GM20000 (cell line): ENCODE data around the gene CBY2.
"Not testable (repeated sequence)": the region's sequence is repeated elsewhere in the genome, so short reads cannot be mapped to it uniquely, and the experiment has no call there.

Experiments used
- DNase-seq: peaks from one replicate; pipeline ENCODE4 v3.0.0; 2012; ENCODE audit warnings: low spot score
- TF ChIP-seq, protein P1 (sequence below): IDR thresholded peaks from 2 replicates; pipeline ENCODE4 v1.5.1; 2012; ENCODE audit warnings: mild to moderate bottlenecking, control low read depth; ENCODE audit errors: extremely low read depth, missing control alignments

The CBY2 gene, protein sequence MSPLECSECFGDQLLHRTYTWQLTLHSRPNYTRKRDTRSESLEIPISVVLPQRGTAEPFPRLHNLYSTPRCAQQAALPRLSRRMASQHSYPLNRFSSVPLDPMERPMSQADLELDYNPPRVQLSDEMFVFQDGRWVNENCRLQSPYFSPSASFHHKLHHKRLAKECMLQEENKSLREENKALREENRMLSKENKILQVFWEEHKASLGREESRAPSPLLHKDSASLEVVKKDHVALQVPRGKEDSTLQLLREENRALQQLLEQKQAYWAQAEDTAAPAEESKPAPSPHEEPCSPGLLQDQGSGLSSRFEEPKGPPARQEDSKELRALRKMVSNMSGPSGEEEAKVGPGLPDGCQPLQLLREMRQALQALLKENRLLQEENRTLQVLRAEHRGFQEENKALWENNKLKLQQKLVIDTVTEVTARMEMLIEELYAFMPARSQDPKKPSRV

DNA sequence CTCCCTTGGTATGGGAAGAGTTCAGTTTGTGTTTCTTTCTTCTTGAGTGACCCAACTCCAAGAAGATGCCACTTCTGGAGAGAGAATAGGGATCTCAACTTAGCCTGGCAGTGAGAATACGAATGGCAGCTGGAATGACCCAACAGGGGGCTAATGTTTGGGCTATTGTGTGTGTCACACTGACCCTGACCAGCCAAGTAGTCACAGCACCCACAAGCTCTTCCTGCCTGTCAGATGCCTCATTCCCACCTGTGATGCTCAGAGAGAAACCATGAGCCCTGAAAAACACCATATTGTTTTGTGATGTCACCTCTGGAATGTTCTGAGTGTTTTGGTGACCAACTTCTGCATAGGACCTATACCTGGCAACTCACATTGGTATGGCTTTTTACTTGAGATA is at the start of gene CBY2:
Gene CBY2 (plus strand): TSS at position 233 of the 400 bp plus-strand sequence. CDS start 71 bp downstream, at position 304.
- DNase-seq = no peak
- TF ChIP-seq, protein P1, sequence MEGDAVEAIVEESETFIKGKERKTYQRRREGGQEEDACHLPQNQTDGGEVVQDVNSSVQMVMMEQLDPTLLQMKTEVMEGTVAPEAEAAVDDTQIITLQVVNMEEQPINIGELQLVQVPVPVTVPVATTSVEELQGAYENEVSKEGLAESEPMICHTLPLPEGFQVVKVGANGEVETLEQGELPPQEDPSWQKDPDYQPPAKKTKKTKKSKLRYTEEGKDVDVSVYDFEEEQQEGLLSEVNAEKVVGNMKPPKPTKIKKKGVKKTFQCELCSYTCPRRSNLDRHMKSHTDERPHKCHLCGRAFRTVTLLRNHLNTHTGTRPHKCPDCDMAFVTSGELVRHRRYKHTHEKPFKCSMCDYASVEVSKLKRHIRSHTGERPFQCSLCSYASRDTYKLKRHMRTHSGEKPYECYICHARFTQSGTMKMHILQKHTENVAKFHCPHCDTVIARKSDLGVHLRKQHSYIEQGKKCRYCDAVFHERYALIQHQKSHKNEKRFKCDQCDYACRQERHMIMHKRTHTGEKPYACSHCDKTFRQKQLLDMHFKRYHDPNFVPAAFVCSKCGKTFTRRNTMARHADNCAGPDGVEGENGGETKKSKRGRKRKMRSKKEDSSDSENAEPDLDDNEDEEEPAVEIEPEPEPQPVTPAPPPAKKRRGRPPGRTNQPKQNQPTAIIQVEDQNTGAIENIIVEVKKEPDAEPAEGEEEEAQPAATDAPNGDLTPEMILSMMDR = no peak

DNA sequence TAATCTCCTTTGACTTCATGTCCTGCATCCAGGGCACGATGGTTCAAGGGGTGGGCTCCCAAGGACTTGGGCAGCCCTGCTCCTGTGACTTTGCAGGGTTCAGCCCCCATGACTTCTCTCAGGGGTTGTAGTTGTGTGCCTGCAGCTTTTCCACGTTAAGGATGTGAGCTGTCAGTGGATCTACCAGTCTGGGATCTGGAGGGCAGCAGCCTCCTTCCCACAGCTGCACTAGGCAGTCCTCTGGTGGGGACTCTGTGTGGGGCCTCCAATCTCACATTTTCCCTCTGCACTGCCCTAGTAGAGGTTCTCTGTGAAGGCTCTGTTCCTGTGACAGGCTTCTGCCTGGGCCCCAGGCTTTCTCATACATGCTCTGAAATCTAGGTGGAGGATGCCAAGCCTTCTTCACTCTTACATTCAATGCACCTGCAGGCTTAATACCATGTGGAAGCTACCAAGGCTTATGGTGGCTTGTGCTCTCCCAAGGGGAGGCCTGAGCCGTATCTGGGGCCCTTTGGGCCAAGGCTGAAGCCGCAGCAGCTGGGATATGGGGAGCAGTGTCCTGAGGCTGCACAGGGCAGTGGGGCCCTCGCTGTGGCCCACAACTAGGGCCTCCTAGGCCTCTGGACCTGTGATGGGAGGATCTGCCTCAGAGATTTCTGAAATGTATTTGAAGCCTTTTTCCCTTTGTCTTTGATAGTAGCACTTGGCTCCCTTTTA is 47.3 kb upstream of the CBY2 start:
- no peak for DNase-seq
- TF ChIP-seq, protein P1 = no peak

DNA sequence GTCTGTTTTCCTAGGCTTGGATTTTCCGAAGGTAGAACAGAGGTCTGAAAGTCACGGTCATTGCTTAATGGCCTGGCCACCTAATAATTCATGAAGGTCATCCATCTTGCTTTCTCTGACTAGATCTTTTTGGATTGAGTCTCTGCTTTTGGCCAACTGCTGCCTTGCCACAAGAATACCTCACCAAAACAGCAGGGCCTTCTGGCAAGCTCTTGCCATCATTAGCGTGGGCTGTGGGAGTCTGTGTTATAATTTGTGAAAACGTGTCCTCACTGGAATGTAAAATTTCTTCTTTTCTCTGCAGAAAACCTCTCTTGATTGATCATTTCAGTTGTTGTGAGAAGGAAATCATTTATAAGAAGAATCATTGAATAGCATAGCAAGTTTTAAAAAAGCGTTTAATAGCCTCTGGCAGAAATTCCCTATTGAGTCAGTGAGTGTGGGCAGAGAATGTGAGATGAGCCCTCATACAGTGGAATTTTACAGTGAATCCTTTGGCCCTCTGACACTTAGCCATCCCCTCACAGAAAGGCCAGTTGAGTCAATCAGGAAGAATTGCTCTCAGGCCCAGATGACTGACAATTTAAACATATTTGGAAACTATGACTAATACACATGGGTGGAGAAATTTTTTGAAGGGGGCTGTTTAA is 43.4 kb upstream of the CBY2 start:
- TF ChIP-seq, protein P1 = no peak
- DNase-seq = no peak

DNA sequence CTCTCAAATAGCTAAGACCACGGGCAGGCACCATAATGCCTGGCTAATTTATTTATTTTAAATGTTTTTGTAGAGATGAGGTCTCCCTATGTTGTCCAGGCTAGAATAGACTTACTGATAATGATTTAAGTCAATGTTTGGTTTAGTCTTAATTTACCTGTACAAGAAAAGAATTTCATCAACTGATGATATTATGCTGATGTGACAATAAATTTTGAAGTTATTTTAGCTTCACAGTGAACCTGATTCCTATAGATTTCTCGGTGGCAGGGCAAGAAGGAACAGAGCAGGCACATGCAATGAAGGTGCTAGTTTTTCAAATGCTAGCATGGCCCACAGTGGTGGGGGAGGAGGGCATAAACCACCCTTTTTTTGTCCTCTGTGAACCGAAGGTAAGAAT is 42.6 kb upstream of the CBY2 start:
- no peak for DNase-seq
- TF ChIP-seq, protein P1 = no peak

DNA sequence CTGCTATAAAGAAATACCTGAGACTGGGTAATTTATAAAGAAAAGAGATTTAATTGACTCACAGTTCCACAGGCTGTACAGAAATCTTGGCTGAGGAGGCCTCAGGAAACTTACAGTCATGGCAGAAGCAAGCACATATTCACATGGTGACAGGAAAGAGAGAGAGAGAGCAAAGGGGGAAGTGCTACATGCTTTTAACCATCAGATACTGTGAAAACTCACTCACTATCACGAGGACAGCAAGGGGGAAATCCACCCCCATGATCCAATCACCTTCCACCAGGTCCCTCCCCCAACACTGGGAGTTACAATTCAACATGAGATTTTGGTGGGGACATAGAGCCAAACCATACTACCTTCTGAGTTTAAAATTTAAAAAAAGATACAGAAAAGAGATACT is 41.7 kb upstream of the CBY2 start:
- DNase-seq = not testable (repeated sequence)

DNA sequence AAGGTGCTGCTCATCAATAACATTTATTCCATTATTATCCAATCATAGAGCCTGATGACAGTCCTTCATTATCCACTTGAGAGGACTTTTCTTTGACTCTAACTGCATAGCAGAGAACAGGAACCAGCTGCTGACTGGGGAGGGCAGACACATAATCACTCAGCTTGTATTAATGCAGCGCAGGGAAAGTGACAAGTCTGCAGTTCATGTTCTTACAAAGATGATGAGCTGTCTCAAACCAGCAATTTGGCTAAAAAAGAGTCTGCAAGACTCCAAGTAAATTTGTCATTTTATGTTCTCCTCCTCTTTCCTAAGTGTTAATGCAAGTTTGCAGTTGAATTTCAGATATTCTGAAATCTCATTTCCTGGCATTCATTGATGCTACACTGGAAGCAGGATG is 40.0 kb upstream of the CBY2 start:
- DNase-seq = no peak
- TF ChIP-seq, protein P1 = no peak

DNA sequence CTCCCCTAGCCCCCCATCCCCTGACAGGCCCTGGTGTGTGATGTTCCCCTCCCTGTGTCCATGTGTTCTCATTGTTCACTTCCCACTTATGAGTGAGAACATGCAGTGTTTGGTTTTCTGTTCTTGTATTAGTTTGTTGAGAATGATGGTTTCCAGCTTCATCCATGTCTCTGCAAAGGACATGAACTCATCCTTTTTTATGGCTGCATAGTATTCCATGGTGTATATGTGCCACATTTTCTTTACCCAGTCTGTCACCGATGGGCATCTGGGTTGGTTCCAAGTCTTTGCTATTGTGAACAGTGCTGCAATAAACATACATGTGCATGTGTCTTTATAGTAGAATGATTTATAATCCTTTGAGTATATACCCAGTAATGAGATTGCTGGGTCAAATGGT is 39.2 kb upstream of the CBY2 start:
- not testable (repeated sequence) for DNase-seq

DNA sequence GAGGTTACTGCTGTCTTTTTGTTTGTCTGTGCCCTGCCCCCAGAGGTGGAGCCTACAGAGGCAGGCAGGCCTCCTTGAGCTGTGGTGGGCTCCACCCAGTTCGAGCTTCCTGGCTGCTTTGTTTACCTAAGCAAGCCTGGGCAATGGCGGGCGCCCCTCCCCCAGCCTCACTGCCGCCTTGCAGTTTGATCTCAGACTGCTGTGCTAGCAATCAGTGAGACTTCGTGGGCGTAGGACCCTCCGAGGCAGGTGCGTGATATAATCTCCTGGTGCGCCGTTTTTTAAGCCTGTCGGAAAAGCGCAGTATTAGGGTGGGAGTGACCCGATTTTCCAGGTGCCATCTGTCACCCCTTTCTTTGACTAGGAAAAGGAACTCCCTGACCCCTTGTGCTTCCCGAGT is 32.5 kb upstream of the CBY2 start:
- not testable (repeated sequence) for DNase-seq
